ENCODE measurements around the gene CCDC14.
"Not testable (repeated sequence)": the region's sequence is repeated elsewhere in the genome, so short reads cannot be mapped to it uniquely, and the experiment has no call there.

The CCDC14 gene

GRCh38 chr3:123960781-123961507 is at the start of gene CCDC14:
CCDC14 (minus strand) TSS chr3:123961229; CDS start chr3:123961173, 56 bp downstream.
- peak; percentile 88 for DNase-seq (ENCODE audit: low spot score)

- DNase-seq (ENCODE audit: low spot score), result not testable (repeated sequence)
Observed at GRCh38 chr3:124008321-124008720, 47.3 kb upstream of the CCDC14 start.

GRCh38 chr3:124007186-124007585 is 46.2 kb upstream of the CCDC14 start:
- DNase-seq (ENCODE audit: low spot score), result no peak

GRCh38 chr3:124002405-124003079 is 41.5 kb upstream of the CCDC14 start:
- not testable (repeated sequence) for DNase-seq (ENCODE audit: low spot score)

- DNase-seq (ENCODE audit: low spot score), result not testable (repeated sequence)
Observed at GRCh38 chr3:124001366-124001765, 40.3 kb upstream of the CCDC14 start.

GRCh38 chr3:123997543-123997942 is 36.5 kb upstream of the CCDC14 start:
- DNase-seq (ENCODE audit: low spot score), result peak; percentile 21

GRCh38 chr3:123993818-123994217 is 32.8 kb upstream of the CCDC14 start:
- DNase-seq (ENCODE audit: low spot score), result no peak

GRCh38 chr3:123991730-123992588 is 30.9 kb upstream of the CCDC14 start, which contains the start of gene ROPN1:
ROPN1 (minus strand) TSS chr3:123992124; CDS start chr3:123980481, 11,643 bp downstream.
- DNase-seq (ENCODE audit: low spot score), result not testable (repeated sequence)

- no peak for DNase-seq (ENCODE audit: low spot score)
Observed at GRCh38 chr3:123986427-123986826, 25.4 kb upstream of the CCDC14 start.

- DNase-seq (ENCODE audit: low spot score), result no peak
Observed at GRCh38 chr3:123984957-123985356, 23.9 kb upstream of the CCDC14 start.

GRCh38 chr3:123984350-123984749 is 23.3 kb upstream of the CCDC14 start:
- no peak for DNase-seq (ENCODE audit: low spot score)

- DNase-seq (ENCODE audit: low spot score), result not testable (repeated sequence)
Observed at GRCh38 chr3:123981317-123981716, 20.3 kb upstream of the CCDC14 start.

GRCh38 chr3:123980539-123980938 is 19.5 kb upstream of the CCDC14 start:
- DNase-seq (ENCODE audit: low spot score), result no peak

GRCh38 chr3:123979525-123980501 is 18.8 kb upstream of the CCDC14 start:
- DNase-seq (ENCODE audit: low spot score), result peak; percentile 38

- DNase-seq (ENCODE audit: low spot score), result not testable (repeated sequence)
Observed at GRCh38 chr3:123976904-123977303, 15.9 kb upstream of the CCDC14 start.

- not testable (repeated sequence) for DNase-seq (ENCODE audit: low spot score)
Observed at GRCh38 chr3:123976181-123976898, 15.3 kb upstream of the CCDC14 start.

GRCh38 chr3:123975030-123975429 is 14.0 kb upstream of the CCDC14 start:
- not testable (repeated sequence) for DNase-seq (ENCODE audit: low spot score)

GRCh38 chr3:123971406-123971805 is 10.4 kb upstream of the CCDC14 start:
- no peak for DNase-seq (ENCODE audit: low spot score)

- DNase-seq (ENCODE audit: low spot score), result not testable (repeated sequence)
Observed at GRCh38 chr3:123967260-123967659, 6.2 kb upstream of the CCDC14 start.

GRCh38 chr3:123966799-123967198 is 5.8 kb upstream of the CCDC14 start:
- DNase-seq (ENCODE audit: low spot score), result not testable (repeated sequence)

Measured in AG08396 (cell line).